NCI-H510A (cell line): ENCODE results near the gene NOL9.
"Not testable (repeated sequence)": the region's sequence is repeated elsewhere in the genome, so short reads cannot be mapped to it uniquely, and the experiment has no call there.

Source experiments
- DNase-seq: peaks from one replicate; lab custom pipeline; 2025; lab: John Stamatoyannopoulos, UW

The NOL9 gene

GRCh38 chr1:6554031-6554906 lies at the start of gene NOL9:
Gene NOL9, minus strand, starts transcription at chr1:6554513. Its CDS starts 11 bp downstream, at chr1:6554502.
- DNase-seq: peak; percentile 93

- no peak for DNase-seq
Measured at GRCh38 chr1:6603238-6603914, 49.1 kb upstream of the NOL9 start.

- DNase-seq: peak; percentile 81
Measured at GRCh38 chr1:6602669-6603237, 48.4 kb upstream of the NOL9 start, which contains the start of gene KLHL21. Gene KLHL21, minus strand, starts transcription at chr1:6602869. Its CDS starts 52 bp downstream, at chr1:6602817.

- no peak for DNase-seq
Measured at GRCh38 chr1:6601923-6602668, 47.8 kb upstream of the NOL9 start.

GRCh38 chr1:6601049-6601922 lies 47.0 kb upstream of the NOL9 start:
- DNase-seq: no peak

GRCh38 chr1:6600410-6601048 lies 46.2 kb upstream of the NOL9 start:
- DNase-seq: no peak

GRCh38 chr1:6599991-6600390 lies 45.7 kb upstream of the NOL9 start:
- DNase-seq: not testable (repeated sequence)

- DNase-seq: no peak
Measured at GRCh38 chr1:6599141-6599975, 45.0 kb upstream of the NOL9 start.

- no peak for DNase-seq
Measured at GRCh38 chr1:6597777-6598131, 43.4 kb upstream of the NOL9 start.

- no peak for DNase-seq
Measured at GRCh38 chr1:6596886-6597776, 42.8 kb upstream of the NOL9 start.

- no peak for DNase-seq
Measured at GRCh38 chr1:6596351-6596750, 42.0 kb upstream of the NOL9 start.

- no peak for DNase-seq
Measured at GRCh38 chr1:6594977-6595740, 40.8 kb upstream of the NOL9 start.

GRCh38 chr1:6593810-6594209 lies 39.5 kb upstream of the NOL9 start:
- no peak for DNase-seq

- DNase-seq: no peak
Measured at GRCh38 chr1:6592865-6593593, 38.7 kb upstream of the NOL9 start.

GRCh38 chr1:6592441-6592840 lies 38.1 kb upstream of the NOL9 start:
- no peak for DNase-seq

- DNase-seq: no peak
Measured at GRCh38 chr1:6591644-6592043, 37.3 kb upstream of the NOL9 start.

GRCh38 chr1:6591222-6591621 lies 36.9 kb upstream of the NOL9 start:
- no peak for DNase-seq
